Neural crest cell (in vitro differentiated cells): ENCODE data around the gene ASMTL. TPM values are rescaled to one million over a fixed set of nuclear protein-coding genes. Genes with fewer than 3 reads are reported as not detected.

Experiments
- DNase-seq: peaks from one replicate; pipeline ENCODE4 v3.0.0; 2021; ENCODE audit warnings: low read depth, mixed read lengths, low spot score
- H3K27ac Mint-ChIP-seq: one replicate; pipeline ENCODE4 v1.8.0; 2021; ENCODE audit warnings: mild to moderate bottlenecking, mixed read lengths; ENCODE audit not compliant: unreplicated experiment
- H3K27me3 Mint-ChIP-seq: 2 replicates; pipeline ENCODE4 v1.8.0; 2021; ENCODE audit warnings: low read depth, mild to moderate bottlenecking, mixed read lengths
- H3K36me3 Mint-ChIP-seq: 2 replicates; pipeline ENCODE4 v1.8.0; 2021; ENCODE audit warnings: low read depth, mild to moderate bottlenecking, mixed read lengths
- H3K4me1 Mint-ChIP-seq: 2 replicates; pipeline ENCODE4 v1.8.0; 2021; ENCODE audit warnings: mixed read lengths
- H3K4me3 Mint-ChIP-seq: one replicate; pipeline ENCODE4 v1.8.0; 2021; ENCODE audit warnings: mild to moderate bottlenecking, mixed read lengths
- H3K9me3 Mint-ChIP-seq: 2 replicates; pipeline ENCODE4 v1.8.0; 2021; ENCODE audit warnings: mixed read lengths
- total RNA-seq: library from RNA; stranded (reverse); gene quantifications from 2 replicates; pipeline ENCODE4 v1.2.1, GENCODE V29; 2021
- TF ChIP-seq, protein P1 (sequence below): fragments of 200-600 bp; sonication (generic); conservative IDR thresholded peaks from 2 replicates; pipeline ENCODE4 v1.5.0; 2021; ENCODE audit warnings: antibody characterized with exemption, mild to moderate bottlenecking

Gene ASMTL
- total RNA-seq, 1 donor from 2014 or later = 37.4 TPM

DNA sequence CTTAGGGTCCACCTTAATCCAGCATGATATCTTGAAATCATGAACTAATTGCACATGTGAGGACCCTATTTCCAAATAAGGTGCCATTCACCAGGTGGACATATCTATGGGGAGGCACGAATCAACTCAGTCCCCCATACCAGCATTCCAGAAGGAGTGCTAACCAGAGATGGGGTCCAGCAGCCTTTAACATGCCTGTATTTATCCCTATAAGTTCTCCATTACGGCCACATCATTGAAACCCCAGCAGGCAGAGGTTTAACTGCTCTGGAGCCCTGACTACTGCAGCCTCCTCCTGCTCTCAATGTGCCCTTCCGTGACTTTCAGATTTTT is 3.2 kb upstream of the ASMTL start:
- Mint-ChIP-seq H3K4me3 (no peak overlapping the region), H3K4me1 (peaks cover 5% of the 10 kb centered on the region), H3K27ac (no peak overlapping the region), H3K27me3 (peaks cover 14% of the 10 kb centered on the region), H3K9me3 (peaks cover 3% of the 10 kb centered on the region), H3K36me3 (peaks cover 4% of the 10 kb centered on the region)
- no peak for DNase-seq
- TF ChIP-seq, protein P1, sequence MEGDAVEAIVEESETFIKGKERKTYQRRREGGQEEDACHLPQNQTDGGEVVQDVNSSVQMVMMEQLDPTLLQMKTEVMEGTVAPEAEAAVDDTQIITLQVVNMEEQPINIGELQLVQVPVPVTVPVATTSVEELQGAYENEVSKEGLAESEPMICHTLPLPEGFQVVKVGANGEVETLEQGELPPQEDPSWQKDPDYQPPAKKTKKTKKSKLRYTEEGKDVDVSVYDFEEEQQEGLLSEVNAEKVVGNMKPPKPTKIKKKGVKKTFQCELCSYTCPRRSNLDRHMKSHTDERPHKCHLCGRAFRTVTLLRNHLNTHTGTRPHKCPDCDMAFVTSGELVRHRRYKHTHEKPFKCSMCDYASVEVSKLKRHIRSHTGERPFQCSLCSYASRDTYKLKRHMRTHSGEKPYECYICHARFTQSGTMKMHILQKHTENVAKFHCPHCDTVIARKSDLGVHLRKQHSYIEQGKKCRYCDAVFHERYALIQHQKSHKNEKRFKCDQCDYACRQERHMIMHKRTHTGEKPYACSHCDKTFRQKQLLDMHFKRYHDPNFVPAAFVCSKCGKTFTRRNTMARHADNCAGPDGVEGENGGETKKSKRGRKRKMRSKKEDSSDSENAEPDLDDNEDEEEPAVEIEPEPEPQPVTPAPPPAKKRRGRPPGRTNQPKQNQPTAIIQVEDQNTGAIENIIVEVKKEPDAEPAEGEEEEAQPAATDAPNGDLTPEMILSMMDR = no peak

DNA sequence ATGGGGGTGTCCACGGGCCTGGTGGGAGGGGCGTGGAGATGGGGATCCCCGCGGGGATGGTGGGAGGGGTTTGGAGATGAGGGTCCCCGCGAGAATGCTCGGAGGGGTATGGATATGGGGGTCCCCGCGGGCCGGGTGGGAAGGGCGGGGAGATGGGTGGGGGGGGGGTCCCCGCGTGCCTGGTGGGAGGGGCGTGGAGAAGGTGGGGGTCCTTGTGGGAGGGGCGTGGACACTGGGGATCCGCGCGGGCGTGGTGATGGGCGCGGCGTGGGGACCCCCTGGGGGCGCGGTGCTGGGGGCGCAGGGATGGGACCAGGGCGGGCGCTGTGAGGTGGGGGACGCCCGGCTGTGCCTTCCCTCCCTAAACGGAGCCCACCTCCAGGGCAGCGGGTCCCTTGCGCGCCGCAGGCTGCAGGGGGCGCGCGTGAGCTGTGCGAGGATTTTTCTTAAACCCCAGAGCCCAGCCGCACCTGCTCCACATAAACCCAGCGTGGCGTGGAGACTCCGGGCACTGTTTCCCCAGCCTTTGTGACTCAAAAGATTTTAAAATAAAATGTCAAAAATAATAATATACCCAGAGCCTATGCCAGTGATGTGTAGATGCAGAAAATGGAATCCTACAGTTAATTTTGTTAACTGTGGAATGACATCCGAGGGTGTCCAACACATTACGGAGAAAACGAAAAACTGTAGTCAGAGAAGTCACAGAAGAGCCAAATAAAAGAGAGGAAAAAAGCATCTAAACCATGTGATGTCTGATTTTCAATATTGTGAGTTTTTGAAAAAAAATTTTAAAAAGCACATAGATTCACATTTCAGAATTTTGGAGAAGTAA is 1.5 kb upstream of the ASMTL start:
- DNase-seq = peak; percentile 94
- H3K4me3 Mint-ChIP-seq = peak overlapping the region; percentile 13
- peaks cover 18% of the 10 kb centered on the region for H3K27me3 Mint-ChIP-seq
- peaks cover 12% of the 10 kb centered on the region for H3K4me1 Mint-ChIP-seq
- H3K9me3 Mint-ChIP-seq = peaks cover 13% of the 10 kb centered on the region
- no peak overlapping the region for H3K27ac Mint-ChIP-seq
- H3K36me3 Mint-ChIP-seq = peaks cover 14% of the 10 kb centered on the region
- TF ChIP-seq, protein P1 = peak; percentile 96

DNA sequence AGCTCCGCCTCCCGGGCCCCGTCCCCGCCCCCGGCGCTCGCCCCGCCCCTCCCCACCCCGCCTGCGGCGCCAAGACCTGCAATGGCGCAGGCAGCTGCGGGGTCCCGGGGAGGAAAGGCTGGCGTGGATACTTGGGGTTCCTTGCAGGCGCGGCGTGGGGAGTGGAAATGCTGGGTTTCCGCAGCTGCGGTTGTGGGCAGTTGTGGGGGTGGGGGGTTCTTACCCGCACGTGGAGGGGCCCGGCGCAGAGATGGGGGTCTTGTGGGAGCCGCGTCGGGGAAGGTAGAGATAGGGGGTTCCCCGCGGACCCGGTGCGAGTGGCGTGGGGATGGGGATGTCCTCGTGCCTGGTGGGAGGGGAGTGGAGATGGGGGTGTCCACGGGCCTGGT is 680 bp upstream of the ASMTL start:
- H3K4me1 Mint-ChIP-seq = peaks cover 17% of the 10 kb centered on the region
- H3K4me3 Mint-ChIP-seq = peak overlapping the region; percentile 97
- DNase-seq = no peak
- H3K27me3 Mint-ChIP-seq = peaks cover 18% of the 10 kb centered on the region
- H3K36me3 Mint-ChIP-seq = peaks cover 21% of the 10 kb centered on the region
- H3K9me3 Mint-ChIP-seq = peaks cover 21% of the 10 kb centered on the region
- TF ChIP-seq, protein P1 = no peak
- H3K27ac Mint-ChIP-seq = peak overlapping the region; percentile 93

DNA sequence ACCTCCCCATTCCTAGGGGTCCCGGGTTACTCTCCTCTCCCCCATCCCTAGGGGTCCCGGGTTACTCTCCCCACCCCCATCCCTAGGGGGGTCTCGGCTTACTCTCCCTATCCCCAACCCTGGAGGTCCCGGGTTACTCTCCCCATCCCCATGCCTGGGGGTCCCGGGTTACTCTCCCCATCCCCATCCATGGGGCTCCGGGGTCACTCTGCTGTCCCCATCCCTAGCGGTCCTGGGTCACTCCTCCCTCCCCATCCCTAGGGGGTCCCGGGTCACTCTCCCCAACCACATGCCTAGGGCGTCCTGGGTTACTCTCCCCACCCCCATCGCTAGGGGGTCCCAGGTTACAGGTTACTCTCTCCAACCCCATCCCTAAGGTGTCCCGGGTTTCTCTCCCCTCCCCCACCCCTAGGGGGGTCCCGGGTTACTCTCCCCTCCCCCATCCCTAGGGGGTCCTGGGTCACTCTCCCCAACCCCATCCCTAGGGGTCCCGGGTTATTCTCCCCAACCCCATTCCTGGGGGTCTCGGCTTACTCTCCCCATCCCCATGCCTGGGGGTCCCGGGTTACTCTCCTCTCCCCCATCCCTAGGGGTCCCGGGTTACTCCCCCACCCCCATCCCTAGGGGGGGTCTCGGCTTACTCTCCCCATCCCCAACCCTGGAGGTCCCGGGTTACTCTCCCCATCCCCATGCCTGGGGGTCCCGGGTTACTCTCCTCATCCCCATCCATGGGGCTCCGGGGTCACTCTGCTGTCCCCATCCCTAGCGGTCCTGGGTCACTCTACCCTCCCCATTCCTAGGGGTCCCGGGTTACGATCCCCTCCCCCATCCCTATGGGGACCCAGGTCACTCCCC is 821 bp downstream of the ASMTL start:
- no peak for DNase-seq
- H3K36me3 Mint-ChIP-seq = peaks cover 36% of the 10 kb centered on the region
- H3K9me3 Mint-ChIP-seq = peaks cover 33% of the 10 kb centered on the region
- peak overlapping the region; percentile 97 for H3K4me3 Mint-ChIP-seq
- TF ChIP-seq, protein P1 = no peak
- no peak overlapping the region for H3K27ac Mint-ChIP-seq
- H3K27me3 Mint-ChIP-seq = peaks cover 18% of the 10 kb centered on the region
- H3K4me1 Mint-ChIP-seq = peaks cover 17% of the 10 kb centered on the region

DNA sequence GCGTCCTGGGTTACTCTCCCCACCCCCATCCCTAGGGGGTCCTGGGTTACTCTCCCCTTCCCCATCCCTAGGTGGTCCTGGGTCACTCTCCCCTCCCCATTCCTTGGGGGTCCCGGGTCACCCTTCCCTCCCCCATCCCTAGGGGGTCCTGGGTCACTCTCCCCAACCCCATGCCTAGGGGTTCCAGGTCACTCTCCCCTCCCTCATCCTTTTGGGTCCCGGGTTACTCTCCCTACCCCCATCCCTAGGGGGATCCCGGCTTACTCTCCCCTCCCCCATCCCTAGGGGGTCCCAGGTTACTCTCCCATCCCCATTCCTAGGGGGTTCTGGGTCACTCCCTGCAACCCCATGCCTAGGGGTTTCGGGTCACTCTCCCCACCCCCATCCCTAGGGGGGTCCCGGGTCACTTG is 1.5 kb downstream of the ASMTL start:
- no peak for DNase-seq
- peaks cover 17% of the 10 kb centered on the region for H3K4me1 Mint-ChIP-seq
- peaks cover 39% of the 10 kb centered on the region for H3K36me3 Mint-ChIP-seq
- TF ChIP-seq, protein P1 = no peak
- peaks cover 35% of the 10 kb centered on the region for H3K9me3 Mint-ChIP-seq
- peaks cover 16% of the 10 kb centered on the region for H3K27me3 Mint-ChIP-seq
- peak overlapping the region; percentile 15 for H3K4me3 Mint-ChIP-seq
- H3K27ac Mint-ChIP-seq = no peak overlapping the region
